Mammary epithelial cell (primary cell): ENCODE results near the gene NIPAL3.

Source experiments
- EZH2 ChIP-seq: IDR thresholded peaks from 2 replicates; pipeline ENCODE4 v1.6.1; 2012; ENCODE audit warnings: low read length, inconsistent platforms, borderline replicate concordance
- TF ChIP-seq, protein P1 (sequence below), 2 donors: IDR thresholded peaks in 1 of 2; conservative IDR thresholded peaks in 1 of 2; 2 replicates each; pipeline ENCODE4 v1.5.1; 2011 to 2012; ENCODE audit warnings: inconsistent platforms in 2 of 2, low read length in 2 of 2, mild to moderate bottlenecking in 2 of 2, control low read depth in 1 of 2, low read depth in 1 of 2; ENCODE audit not compliant: insufficient read depth in 1 of 2; ENCODE audit errors: extremely low read depth in 1 of 2

DNA sequence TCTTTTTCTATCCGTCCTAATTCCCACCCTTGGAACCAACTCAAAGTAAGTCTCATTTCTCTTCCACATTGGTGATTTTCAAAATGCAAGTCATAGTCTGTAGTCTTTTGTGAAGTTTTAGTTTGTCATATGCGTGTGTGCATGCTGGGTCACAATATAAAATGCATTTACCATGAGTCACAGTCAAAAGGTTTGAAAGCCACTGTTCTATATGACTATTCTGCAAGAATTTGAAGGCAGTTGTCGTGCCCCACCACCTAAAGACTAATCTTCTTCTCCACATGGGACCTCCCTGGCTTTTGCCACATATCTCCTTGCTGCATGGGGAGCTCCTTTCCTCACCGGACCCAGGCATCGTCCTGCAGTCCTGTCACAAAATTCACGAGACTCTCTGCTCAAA lies 3.6 kb upstream of the NIPAL3 start:
- TF ChIP-seq, protein P1, sequence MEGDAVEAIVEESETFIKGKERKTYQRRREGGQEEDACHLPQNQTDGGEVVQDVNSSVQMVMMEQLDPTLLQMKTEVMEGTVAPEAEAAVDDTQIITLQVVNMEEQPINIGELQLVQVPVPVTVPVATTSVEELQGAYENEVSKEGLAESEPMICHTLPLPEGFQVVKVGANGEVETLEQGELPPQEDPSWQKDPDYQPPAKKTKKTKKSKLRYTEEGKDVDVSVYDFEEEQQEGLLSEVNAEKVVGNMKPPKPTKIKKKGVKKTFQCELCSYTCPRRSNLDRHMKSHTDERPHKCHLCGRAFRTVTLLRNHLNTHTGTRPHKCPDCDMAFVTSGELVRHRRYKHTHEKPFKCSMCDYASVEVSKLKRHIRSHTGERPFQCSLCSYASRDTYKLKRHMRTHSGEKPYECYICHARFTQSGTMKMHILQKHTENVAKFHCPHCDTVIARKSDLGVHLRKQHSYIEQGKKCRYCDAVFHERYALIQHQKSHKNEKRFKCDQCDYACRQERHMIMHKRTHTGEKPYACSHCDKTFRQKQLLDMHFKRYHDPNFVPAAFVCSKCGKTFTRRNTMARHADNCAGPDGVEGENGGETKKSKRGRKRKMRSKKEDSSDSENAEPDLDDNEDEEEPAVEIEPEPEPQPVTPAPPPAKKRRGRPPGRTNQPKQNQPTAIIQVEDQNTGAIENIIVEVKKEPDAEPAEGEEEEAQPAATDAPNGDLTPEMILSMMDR (conservative IDR thresholded peaks at IDR 0.05 in 1 of 2, IDR thresholded peaks at IDR 0.05 in 1 of 2; ENCODE audit: extremely low read depth in 1 of 2, insufficient read depth in 1 of 2, low read depth in 1 of 2, low read length in 2 of 2): no peak
- TF ChIP-seq EZH2: no peak
